A673 (cell line): Measurements from ENCODE around the gene KMT2C. TPM values are rescaled to one million over a fixed set of nuclear protein-coding genes. Genes with fewer than 3 reads are reported as not detected.
A peak's percentile ranks its signal among the peaks of the same experiment; 100 is the strongest.
"Not testable (repeated sequence)": the region's sequence is repeated elsewhere in the genome, so short reads cannot be mapped to it uniquely, and the experiment has no call there.

Source experiments
- BruUV-seq: library from RNA; stranded (reverse); fragments of 400-500 nt; replicated peaks from 2 replicates; lab custom pipeline; 2021; lab: Mats Ljungman, UMichigan
- CTCF ChIA-PET: fragments of 300-600 bp; sonication (Branson Sonifier 250); formaldehyde crosslinking; loops from one replicate; lab custom pipeline; 2022; ENCODE audit warnings: antibody characterized with exemption; lab: Charles Lee
- POLR2A ChIA-PET: fragments of 300-600 bp; sonication (Branson Sonifier 250); formaldehyde crosslinking; loops from one replicate; lab custom pipeline; 2022; ENCODE audit warnings: antibody characterized with exemption; ENCODE audit not compliant: low non-redundant PET; lab: Charles Lee
- DNase-seq: peaks from one replicate; pipeline ENCODE4 v3.0.0-alpha.2; 2015; ENCODE audit warnings: low spot score
- H3K27ac ChIP-seq: fragments of 200-600 bp; sonication (generic); 2 replicates; pipeline ENCODE4 v1.5.1; 2016; ENCODE audit warnings: mixed run types, low read depth, mild to moderate bottlenecking, mixed read lengths, antibody characterized with exemption, low read length; ENCODE audit not compliant: poor library complexity, severe bottlenecking
- H3K27me3 ChIP-seq: fragments of 200-600 bp; sonication (generic); replicated peaks from 2 replicates; pipeline ENCODE4 v1.6.1; 2017; ENCODE audit warnings: mixed run types, low read depth, mild to moderate bottlenecking, mixed read lengths, antibody characterized with exemption, low read length; ENCODE audit not compliant: insufficient read depth, poor library complexity
- H3K36me3 ChIP-seq: fragments of 200-600 bp; sonication (generic); 2 replicates; pipeline ENCODE4 v1.6.1; 2016; ENCODE audit warnings: mixed run types, mild to moderate bottlenecking, mixed read lengths, antibody characterized with exemption, low read length; ENCODE audit not compliant: insufficient read depth, poor library complexity, severe bottlenecking
- H3K4me1 ChIP-seq: fragments of 200-600 bp; sonication (generic); 2 replicates; pipeline ENCODE4 v1.6.1; 2017; ENCODE audit warnings: mixed run types, mild to moderate bottlenecking, mixed read lengths, antibody characterized with exemption, low read length; ENCODE audit not compliant: insufficient read depth, poor library complexity, severe bottlenecking
- H3K4me3 ChIP-seq: fragments of 200-600 bp; sonication (generic); 2 replicates; pipeline ENCODE4 v1.5.1; 2016; ENCODE audit warnings: low read depth, mixed run types, mild to moderate bottlenecking, mixed read lengths, low read length; ENCODE audit not compliant: poor library complexity, severe bottlenecking
- H3K9me3 ChIP-seq: fragments of 200-600 bp; sonication (generic); 2 replicates; pipeline ENCODE4 v1.6.1; 2016; ENCODE audit warnings: mixed run types, low read depth, mild to moderate bottlenecking, mixed read lengths, antibody characterized with exemption, low read length; ENCODE audit not compliant: poor library complexity, severe bottlenecking
- EZH2 ChIP-seq: fragments of 200-600 bp; sonication (generic); IDR thresholded peaks from 2 replicates; pipeline ENCODE4 v1.6.1; 2017; ENCODE audit warnings: borderline replicate concordance, low read depth, mild to moderate bottlenecking, mixed read lengths, antibody characterized with exemption, low read length; ENCODE audit not compliant: poor library complexity, severe bottlenecking
- intact Hi-C: fragments of 100-400 bp; cut with micrococcal nuclease; formaldehyde crosslinking; loops from one replicate; pipeline ENCODE4 v1.10.0; 2022; ENCODE audit not compliant: unreplicated experiment
- total RNA-seq: library from RNA; stranded (reverse); gene quantifications from 2 replicates; pipeline ENCODE4 v1.2.3, GENCODE V29; 2021
- TF ChIP-seq, protein P1 (sequence below): fragments of 300-800, 200-600 bp; sonication (generic); conservative IDR thresholded peaks from 2 replicates; pipeline ENCODE4 v1.5.1; 2017; ENCODE audit warnings: low read depth, mild to moderate bottlenecking, antibody characterized with exemption, low read length, moderate library complexity, mixed read lengths

Gene KMT2C
- total RNA-seq, 1 experiment from 2014 or later: 52.9 TPM

DNA sequence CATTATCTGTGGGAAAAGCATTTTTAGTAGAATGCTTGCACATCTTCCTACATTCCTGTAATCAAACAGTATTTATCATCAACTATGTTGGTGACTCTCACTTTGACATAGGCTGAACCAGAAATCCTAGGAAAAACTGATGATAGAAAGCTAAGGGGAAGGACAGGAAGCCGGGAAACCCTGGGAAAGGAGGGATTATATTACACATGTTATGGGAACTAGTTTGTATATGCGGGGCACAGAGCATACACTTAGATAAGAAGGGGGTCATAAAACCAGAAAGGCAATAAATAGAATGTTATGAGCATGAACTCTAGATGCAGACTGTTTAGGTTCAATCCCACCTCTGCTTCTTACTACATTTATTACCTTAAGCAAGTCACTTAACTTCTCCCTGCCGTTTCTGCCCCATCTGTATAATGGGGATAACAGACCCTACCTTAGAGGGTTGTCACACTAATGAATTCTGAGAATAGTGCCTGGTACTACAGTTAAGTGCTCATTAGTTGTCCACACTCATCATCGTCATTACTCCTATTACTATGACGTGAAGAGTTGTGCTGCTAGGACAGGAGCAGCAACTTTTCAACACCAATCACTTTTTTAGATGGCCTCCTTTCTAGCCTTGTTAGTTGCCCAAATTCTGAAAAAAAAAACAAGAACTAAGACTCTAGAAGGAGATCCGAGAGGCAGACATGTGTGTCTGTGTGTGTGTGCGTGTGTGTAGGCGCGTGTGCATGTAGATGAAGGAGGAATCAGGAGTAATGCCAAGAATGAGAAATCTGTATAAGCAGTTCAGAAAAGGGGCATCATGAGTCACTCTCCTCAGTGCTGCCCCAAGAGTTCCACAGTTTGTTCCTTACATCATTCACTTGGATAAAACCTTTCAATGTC is 52.2 kb downstream of the KMT2C start:
- H3K27ac ChIP-seq: no peak overlapping the region
- ChIA-PET CTCF (no interaction called here), POLR2A (no interaction called here)
- no TSS peak for BruUV-seq
- DNase-seq: peak; percentile 55
- H3K9me3 ChIP-seq: peaks cover 21% of the 10 kb centered on the region
- H3K4me1 ChIP-seq: peaks cover 4% of the 10 kb centered on the region
- no peak for TF ChIP-seq EZH2
- TF ChIP-seq, protein P1, sequence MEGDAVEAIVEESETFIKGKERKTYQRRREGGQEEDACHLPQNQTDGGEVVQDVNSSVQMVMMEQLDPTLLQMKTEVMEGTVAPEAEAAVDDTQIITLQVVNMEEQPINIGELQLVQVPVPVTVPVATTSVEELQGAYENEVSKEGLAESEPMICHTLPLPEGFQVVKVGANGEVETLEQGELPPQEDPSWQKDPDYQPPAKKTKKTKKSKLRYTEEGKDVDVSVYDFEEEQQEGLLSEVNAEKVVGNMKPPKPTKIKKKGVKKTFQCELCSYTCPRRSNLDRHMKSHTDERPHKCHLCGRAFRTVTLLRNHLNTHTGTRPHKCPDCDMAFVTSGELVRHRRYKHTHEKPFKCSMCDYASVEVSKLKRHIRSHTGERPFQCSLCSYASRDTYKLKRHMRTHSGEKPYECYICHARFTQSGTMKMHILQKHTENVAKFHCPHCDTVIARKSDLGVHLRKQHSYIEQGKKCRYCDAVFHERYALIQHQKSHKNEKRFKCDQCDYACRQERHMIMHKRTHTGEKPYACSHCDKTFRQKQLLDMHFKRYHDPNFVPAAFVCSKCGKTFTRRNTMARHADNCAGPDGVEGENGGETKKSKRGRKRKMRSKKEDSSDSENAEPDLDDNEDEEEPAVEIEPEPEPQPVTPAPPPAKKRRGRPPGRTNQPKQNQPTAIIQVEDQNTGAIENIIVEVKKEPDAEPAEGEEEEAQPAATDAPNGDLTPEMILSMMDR: no peak
- H3K36me3 ChIP-seq: no peaks in the 10 kb centered on the region
- H3K4me3 ChIP-seq: no peak overlapping the region
- H3K27me3 ChIP-seq: no peaks in the 10 kb centered on the region
- intact Hi-C loops: no loop called here

DNA sequence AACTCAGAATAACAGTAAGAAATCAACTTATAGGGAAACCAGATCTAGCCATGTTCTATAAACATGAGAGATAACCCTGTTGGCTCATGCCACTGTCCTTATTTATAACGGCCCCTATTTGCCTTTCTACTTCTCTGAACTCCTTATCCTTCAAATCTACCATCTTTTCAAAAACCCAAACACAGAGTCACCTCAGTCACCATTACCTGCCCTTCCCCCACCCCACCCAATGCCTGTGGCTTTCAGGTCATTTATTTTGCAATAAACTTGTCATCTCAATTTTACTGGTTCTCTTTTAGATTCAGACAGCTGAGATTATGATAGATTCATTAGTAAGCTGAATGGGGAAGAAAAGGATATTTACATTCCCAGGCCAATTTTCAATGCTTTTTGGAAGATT is 53.6 kb downstream of the KMT2C start:
- DNase-seq: no peak
- no peaks in the 10 kb centered on the region for H3K36me3 ChIP-seq
- no peak overlapping the region for H3K27ac ChIP-seq
- no peaks in the 10 kb centered on the region for H3K27me3 ChIP-seq
- BruUV-seq: no TSS peak
- peaks cover 20% of the 10 kb centered on the region for H3K9me3 ChIP-seq
- peaks cover 4% of the 10 kb centered on the region for H3K4me1 ChIP-seq
- TF ChIP-seq, protein P1: no peak
- TF ChIP-seq EZH2: no peak
- intact Hi-C loops: no loop called here
- CTCF ChIA-PET: no interaction called here
- H3K4me3 ChIP-seq: no peak overlapping the region
- POLR2A ChIA-PET: no interaction called here

DNA sequence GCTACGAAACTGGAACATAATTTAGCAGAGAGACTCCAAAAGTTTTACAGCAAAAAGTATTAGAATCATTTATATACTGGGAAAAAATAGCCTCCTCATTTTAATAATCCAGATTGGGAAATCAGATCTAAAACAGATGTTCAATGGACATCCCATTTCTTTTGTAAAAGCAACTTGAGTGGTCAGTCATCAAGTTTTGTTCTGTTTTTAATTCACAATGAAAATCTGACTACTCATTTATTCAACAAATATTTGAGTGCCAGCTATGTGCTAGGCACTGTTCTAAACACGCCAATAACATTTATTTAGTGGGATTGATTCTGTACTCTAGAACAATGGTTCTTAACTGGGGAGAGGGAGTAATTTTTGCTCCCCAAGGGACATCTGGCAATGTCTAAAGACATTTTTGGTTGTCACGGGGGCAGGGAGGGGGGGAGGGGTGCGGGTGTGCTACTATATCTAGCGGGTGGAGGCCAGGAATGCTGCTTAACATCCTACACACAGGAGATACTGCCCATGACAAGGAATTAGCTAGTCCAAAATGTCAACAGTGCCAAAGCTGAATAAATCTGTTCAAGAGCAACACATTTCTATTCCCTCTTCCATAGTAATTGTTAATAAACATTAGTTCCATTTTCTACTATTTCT is 54.7 kb downstream of the KMT2C start:
- DNase-seq, BruUV-seq, POLR2A ChIA-PET, CTCF ChIA-PET, H3K36me3 ChIP-seq, H3K27me3 ChIP-seq, H3K4me3 ChIP-seq, intact Hi-C loops, H3K27ac ChIP-seq, H3K4me1 ChIP-seq: not testable (repeated sequence)
- peaks cover 27% of the 10 kb centered on the region for H3K9me3 ChIP-seq

DNA sequence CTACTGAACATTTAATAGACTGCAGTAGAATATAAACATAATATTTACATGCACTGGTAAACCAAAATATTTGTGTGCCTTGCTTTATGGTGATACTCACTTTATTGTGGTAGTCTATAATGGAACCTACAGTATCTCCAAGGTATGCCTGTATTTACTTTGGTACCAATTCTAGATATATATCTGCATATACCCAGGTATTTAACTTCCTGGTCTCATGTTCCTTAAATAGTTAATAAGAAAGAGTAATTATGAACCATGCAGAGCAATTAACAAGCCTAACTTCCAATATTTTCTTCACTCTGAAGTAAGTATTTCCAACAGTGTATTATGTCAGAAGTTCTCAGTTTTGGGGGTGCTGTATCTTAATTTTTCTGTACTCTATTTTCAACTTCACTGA is 57.3 kb downstream of the KMT2C start:
- intact Hi-C loops, POLR2A ChIA-PET: not testable (repeated sequence)

DNA sequence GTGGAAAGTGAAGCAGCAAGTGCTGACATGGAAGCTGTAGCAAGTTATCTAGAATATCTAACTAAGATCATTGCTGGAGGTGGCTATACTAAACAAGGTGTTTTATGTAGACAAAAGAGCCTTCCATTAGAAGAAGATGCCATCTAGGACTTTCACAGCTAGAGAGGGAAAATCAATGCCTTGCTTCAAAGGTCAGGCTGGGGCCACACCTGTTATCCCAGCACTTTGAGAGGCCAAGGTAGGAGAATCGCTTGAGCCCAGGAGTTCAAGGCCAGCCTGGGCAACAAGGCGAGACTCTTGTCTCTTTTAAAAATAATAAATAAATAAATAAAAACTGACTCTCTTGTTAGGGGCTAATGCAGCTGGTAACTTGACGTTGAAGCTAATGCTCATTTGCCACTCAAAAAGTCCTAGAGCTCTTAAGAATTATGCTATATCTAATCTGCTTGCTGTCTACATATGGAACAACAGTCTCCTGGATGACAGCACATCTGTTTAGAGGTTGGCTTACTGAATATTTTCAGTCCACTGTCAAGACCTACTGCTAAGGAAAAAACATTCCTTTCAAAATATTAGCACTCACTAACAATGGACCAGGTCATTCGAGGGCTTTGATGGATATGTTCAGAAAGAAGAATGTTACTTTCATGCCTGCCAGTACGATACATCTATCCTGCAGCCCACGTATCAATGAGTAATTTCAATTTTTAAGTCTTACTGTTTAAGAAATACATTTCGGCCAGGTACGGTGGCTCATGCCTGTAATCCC is 58.9 kb downstream of the KMT2C start:
- DNase-seq, H3K27me3 ChIP-seq, POLR2A ChIA-PET, BruUV-seq, intact Hi-C loops, H3K36me3 ChIP-seq, H3K4me3 ChIP-seq, H3K4me1 ChIP-seq, CTCF ChIA-PET, H3K27ac ChIP-seq: not testable (repeated sequence)
- peaks cover 14% of the 10 kb centered on the region for H3K9me3 ChIP-seq

More for the DNA sequence above, 57.3 kb downstream of the KMT2C start:
- H3K27me3 ChIP-seq, H3K36me3 ChIP-seq, DNase-seq, CTCF ChIA-PET, H3K4me3 ChIP-seq, H3K4me1 ChIP-seq, H3K27ac ChIP-seq, BruUV-seq: not testable (repeated sequence)
- H3K9me3 ChIP-seq: peaks cover 24% of the 10 kb centered on the region
